NCI-H1436 (cell line): Measurements from ENCODE around the gene PRSS56.
A peak's percentile ranks its signal among the peaks of the same experiment; 100 is the strongest.

Experiments used
- DNase-seq: peaks from one replicate; lab custom pipeline; 2025; lab: John Stamatoyannopoulos, UW

Gene PRSS56

GRCh38 chr2:232486558-232487384, 33.4 kb upstream of the PRSS56 start:
- no peak for DNase-seq

GRCh38 chr2:232487385-232488096, 32.6 kb upstream of the PRSS56 start, which contains the start of gene ECEL1:
ECEL1 (minus strand) TSS chr2:232487834; CDS start chr2:232486653, 1,181 bp downstream.
- DNase-seq, result no peak

GRCh38 chr2:232488097-232488711, 32.0 kb upstream of the PRSS56 start:
- no peak for DNase-seq

- no peak for DNase-seq
Measured at GRCh38 chr2:232488721-232489300, 31.4 kb upstream of the PRSS56 start.

GRCh38 chr2:232489516-232490220, 30.5 kb upstream of the PRSS56 start:
- DNase-seq, result no peak

DNA sequence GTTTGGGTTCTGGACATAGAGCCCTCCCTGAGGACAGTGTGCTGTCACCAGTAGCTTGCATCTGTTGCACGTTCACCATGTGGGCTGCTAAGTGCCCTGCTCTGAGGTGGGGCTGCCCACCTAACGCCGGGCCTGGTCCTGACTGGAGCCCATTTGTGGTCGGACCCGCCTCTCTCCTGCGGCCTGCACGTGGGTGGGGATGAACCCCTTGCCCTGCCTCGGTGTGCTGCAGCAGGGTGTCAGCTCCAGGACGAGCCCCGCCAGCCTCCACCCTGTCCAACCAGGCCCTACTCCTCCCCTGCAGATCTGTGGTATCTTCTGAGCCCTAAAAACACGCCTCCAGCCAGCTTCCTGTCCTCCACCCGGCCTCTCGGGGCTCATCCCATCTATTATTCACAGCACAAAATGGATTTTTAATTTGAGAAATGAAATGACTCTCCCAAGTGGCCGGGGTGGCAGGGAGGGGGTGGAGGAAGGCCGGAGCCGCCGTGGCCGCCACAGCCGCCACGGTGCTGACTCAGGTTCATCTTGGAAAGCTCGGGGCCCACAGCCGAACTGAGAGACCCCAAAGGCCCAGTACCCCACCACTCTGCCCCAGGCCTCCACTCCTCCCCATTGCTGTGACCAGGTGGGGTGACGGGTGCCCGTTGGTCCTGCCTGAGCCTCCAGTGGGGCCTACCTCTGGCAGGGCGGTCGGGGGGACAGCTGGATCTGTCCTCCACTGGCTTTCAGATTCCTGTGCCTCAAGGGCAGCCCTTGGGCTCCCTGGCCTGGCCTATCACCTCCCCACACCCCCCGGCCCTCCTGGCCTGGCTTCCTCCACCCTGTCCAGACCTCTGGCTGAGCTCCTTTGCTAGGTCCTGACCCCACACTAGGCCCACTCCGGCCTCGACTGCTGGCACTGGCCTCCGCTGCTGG, 29.7 kb upstream of the PRSS56 start:
- no peak for DNase-seq

DNA sequence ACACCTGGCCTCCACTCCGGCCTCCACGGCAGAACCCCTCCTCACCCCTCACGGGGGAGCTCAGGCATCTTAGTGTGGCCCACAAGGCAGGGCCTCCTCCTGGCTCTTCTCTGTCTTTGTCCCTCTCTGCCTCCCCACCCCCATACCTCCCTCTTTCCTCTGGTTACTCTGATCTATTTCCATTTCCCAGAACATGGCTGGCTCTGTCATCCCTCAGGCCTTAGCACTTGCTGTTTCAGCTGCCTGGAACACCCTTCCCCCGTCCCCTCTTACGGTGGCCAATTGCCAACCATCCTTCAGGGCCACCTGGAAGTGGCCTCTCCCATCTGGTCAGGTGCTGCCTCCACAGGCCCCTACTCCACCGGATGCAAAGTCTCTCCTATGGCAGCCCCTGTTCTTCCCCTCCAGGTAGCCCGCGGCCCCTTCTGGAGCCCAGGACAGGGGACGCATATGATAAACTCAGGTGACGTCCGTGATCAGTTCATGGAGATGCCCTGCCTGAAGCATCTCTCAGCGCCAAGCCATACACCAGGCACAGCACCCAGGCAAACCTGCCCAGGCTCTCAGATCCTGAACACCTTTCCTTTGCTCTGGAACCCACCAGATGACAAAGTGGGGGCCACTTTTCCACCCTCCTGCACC, 28.9 kb upstream of the PRSS56 start:
- DNase-seq, result no peak

DNA sequence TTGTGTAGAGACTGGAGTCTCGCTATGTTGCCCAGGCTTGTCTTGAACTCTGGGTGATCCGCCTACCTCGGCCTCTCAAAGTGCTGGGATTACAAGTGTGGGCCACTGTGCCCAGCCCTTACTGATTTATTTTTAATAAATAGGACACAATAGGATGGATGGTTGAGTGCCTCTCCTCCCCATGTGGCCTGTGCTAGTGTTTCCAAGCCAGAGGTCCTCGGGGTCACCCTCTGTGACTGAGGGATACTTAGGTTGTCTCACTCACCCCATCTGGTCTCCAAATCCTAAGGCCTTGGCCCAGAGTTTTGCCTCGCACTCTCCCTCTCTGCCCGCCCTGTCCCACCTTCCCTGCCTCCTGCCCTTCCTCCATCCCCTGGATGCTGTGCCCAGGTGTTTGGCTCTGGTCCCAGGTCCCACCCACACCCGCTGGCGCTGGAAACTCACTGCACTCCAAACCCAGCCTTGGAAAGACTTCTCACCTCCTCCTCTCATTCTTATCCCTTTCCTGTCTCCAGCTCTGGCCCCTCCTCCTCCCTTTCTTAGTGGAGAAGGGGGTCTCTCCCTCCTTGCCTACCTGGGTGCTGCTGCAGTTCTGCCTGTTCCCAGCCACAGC, 27.8 kb upstream of the PRSS56 start:
- DNase-seq, result no peak

DNA sequence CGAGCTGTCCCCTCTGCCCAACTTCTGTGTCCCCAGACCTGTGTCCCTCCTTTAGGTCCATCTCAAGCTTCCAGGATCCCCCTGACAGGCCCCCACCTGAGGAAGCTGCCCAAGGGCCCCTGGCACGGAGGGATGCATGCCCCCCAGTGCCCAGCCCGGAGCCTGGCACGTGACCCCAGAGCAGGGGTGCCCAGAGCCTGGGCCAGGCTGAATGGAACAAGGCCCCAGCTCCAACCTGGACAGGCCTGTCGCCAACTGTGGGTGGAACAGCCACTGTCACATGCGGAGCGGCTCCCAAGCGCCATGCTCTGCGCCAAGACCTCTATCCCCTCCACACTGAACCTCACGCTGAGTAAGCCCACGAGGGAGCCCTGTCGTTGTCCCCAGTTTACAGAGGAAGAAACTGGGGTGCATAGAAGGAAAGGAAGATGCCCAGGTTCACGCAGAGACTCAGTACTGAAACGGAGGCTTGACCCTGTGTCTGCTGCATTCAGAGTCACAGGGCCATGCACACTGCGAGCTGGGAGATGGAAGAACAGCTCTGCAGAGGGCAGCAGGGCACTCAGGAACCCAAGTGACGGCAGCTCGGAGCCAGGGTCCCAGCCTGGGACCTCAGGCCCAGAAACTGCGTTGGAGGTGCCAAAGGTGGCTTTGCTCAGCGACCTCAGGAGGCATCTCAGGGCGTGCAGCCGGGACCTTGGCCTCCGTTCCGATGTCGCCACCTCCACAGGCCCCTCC, 27.1 kb upstream of the PRSS56 start:
- no peak for DNase-seq

GRCh38 chr2:232493701-232494474, 26.3 kb upstream of the PRSS56 start:
- DNase-seq, result no peak

DNA sequence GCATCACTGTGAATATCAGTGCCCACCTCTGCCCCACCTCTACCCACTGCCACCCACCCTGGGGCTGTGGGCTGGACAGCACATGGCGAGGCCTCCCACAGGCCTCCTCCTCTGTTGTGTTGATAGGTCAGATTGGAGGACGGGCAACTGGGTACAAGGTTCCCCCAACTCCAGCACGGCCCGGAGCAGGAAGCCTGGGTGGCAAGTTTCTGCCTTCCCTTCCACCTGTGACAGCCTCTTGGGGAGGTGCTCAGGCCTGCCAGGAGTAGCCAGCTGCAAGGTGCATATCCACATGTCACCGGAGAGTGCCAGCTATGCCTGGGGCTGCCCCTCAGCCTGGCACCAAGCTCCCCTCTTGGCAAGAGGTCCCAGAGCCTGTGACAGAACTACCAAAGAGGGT, 25.6 kb upstream of the PRSS56 start:
- DNase-seq, result no peak

GRCh38 chr2:232495292-232495691, 24.9 kb upstream of the PRSS56 start:
- no peak for DNase-seq

GRCh38 chr2:232496501-232497270, 23.5 kb upstream of the PRSS56 start:
- no peak for DNase-seq

DNA sequence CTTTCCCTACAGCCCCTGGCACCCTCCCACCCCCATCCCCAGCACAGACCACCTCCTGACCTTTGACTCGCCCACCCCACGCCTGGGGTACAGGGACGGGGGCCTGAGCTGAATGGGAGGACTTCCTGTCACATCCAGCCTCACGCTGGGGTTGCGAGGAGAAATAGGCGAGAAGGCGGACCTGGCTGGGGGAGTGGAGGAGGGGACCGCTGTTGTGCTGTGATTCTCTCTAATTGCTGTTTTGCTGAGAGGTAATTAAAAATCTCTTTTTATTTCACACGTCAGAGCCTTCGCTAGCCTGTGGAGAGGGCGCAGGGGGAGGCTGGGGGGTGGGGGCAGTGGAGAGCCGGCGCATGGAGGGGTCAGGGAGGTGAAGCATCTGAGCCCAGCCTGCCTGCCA, 22.8 kb upstream of the PRSS56 start:
- peak; percentile 20 for DNase-seq

GRCh38 chr2:232498452-232498851, 21.7 kb upstream of the PRSS56 start:
- no peak for DNase-seq

- DNase-seq, result no peak
Measured at GRCh38 chr2:232501331-232501771, 18.8 kb upstream of the PRSS56 start.

DNA sequence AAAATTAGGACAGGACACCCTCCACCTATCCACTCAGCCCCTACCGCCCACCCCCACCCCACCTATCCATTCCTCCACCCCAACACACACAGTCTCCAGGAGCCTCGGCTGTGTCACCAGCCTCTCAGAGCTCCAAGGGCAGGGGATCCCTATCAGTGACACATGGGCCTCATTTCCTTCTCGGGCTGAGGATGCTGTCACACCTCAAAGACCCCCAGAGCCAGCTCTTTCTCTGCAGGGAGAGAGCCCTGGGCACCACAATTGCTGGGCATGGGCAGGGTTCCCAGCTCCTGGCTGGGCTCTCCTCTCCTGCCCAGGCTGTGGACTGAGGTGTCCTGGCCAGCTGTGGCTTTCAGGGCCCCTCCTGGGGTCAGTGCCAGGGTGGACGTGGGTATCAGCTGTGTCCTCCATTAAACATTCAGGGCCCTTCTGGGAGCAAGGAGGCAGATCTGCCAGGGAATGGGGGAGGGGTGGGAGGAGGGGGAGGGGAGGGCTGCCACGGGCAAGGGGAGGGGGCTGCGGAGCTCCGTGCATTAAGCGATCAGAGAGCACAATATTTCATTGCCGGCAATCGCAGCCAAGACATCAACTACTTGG, 18.3 kb upstream of the PRSS56 start:
- DNase-seq, result no peak
